Adrenal gland (tissue), 5 donors: ENCODE data around the gene GNRH2.

Experiments
- CTCF ChIP-seq, 6 experiments: fragments of 450-650 bp in 4 of 6; fragments of 200-600 bp in 2 of 6; sonication (generic) in 1 of 6; IDR thresholded peaks; 1 replicate in 5 of 6; 2 replicates in 1 of 6; pipeline versions ENCODE4 v1.5.1 to v1.8.0; 2016 to 2021; ENCODE audit warnings: antibody characterized with exemption in 6 of 6, mild to moderate bottlenecking in 2 of 6, moderate library complexity in 1 of 6
- POLR2A ChIP-seq, 2 donors: fragments of 450-650 bp; IDR thresholded peaks; one replicate each; pipeline ENCODE4 v1.6.1; 2017; ENCODE audit warnings: antibody characterized with exemption in 2 of 2, mild to moderate bottlenecking in 2 of 2, moderate library complexity in 1 of 2
- donor health status: DM: no; HTN: no; CAD: no.

- TF ChIP-seq CTCF (IDR thresholded peaks at IDR 0.05) (no peak), POLR2A (IDR thresholded peaks at IDR 0.05) (no peak)
Observed at GRCh38 chr20:3041854-3042409, 1.5 kb upstream of the GNRH2 start.
